H1 (cell line): ENCODE results near the gene C19orf85. TPM values are rescaled to one million over a fixed set of nuclear protein-coding genes. Genes with fewer than 3 reads are reported as not detected.

Experiments
- BRCA1 ChIP-seq: IDR thresholded peaks from 2 replicates; pipeline ENCODE4 v1.6.1; 2012; ENCODE audit warnings: low read depth, low read length, improper control_type of control experiment
- CBX8 ChIP-seq: fragments of 300-800, 300-1000 bp; sonication (generic); IDR thresholded peaks from 2 replicates; pipeline ENCODE4 v1.7.1; 2016; ENCODE audit warnings: low read depth, low read length, borderline replicate concordance
- CHD1 ChIP-seq: IDR thresholded peaks from 2 replicates; pipeline ENCODE4 v1.6.1; 2012; ENCODE audit warnings: low read depth, low read length, improper control_type of control experiment
- EP300 ChIP-seq, 2 experiments: IDR thresholded peaks; 1 replicate in 1 of 2; 2 replicates in 1 of 2; pipeline ENCODE4 v1.6.1; 2011 to 2012; ENCODE audit warnings: low read depth in 2 of 2, low read length in 2 of 2, mild to moderate bottlenecking in 2 of 2, borderline replicate concordance in 1 of 2, inconsistent platforms in 1 of 2, moderate library complexity in 1 of 2
- HDAC2 ChIP-seq, 2 experiments: fragments of 300-600 bp in 1 of 2; sonication (generic) in 1 of 2; IDR thresholded peaks; 2 replicates each; pipeline ENCODE4 v1.6.1; 2011 to 2012; ENCODE audit warnings: low read depth in 2 of 2, low read length in 2 of 2, mild to moderate bottlenecking in 2 of 2, moderate library complexity in 2 of 2, borderline replicate concordance in 1 of 2, inconsistent platforms in 1 of 2
- HDAC6 ChIP-seq: IDR thresholded peaks from one replicate; pipeline ENCODE4 v1.7.1; 2012; ENCODE audit warnings: low read depth, mild to moderate bottlenecking, inconsistent platforms, low read length, moderate library complexity
- JUN ChIP-seq: IDR thresholded peaks from 2 replicates; pipeline ENCODE4 v1.6.1; 2011; ENCODE audit warnings: low read depth, mild to moderate bottlenecking, improper control_type of control experiment, low read length
- KDM1A ChIP-seq: fragments of 200-600, 300-600 bp; sonication (generic); IDR thresholded peaks from 2 replicates; pipeline ENCODE4 v1.7.1; 2016; ENCODE audit warnings: mild to moderate bottlenecking, low read length, borderline replicate concordance
- KDM4A ChIP-seq: IDR thresholded peaks from one replicate; pipeline ENCODE4 v1.7.1; 2012; ENCODE audit warnings: low read depth, mild to moderate bottlenecking, moderate library complexity, low read length, inconsistent platforms; ENCODE audit not compliant: severe bottlenecking
- MAFK ChIP-seq: IDR thresholded peaks from 2 replicates; pipeline ENCODE4 v1.6.1; 2012; ENCODE audit warnings: low read depth, mild to moderate bottlenecking, improper control_type of control experiment, low read length
- POLR2AphosphoS5 ChIP-seq: IDR thresholded peaks from 2 replicates; pipeline ENCODE4 v1.6.1; 2011; ENCODE audit warnings: low read depth, low read length
- POU5F1 ChIP-seq: IDR thresholded peaks from 2 replicates; pipeline ENCODE4 v1.6.1; 2011; ENCODE audit warnings: low read depth, mild to moderate bottlenecking, low read length, moderate library complexity
- RAD21 ChIP-seq, 2 experiments: IDR thresholded peaks in 1 of 2; conservative IDR thresholded peaks in 1 of 2; 2 replicates each; pipeline ENCODE4 v1.6.1; 2011; ENCODE audit warnings: low read depth in 2 of 2, low read length in 2 of 2, improper control_type of control experiment in 1 of 2, inconsistent platforms in 1 of 2, mild to moderate bottlenecking in 1 of 2, moderate library complexity in 1 of 2
- RNF2 ChIP-seq: fragments of 200-900, 300-1000 bp; sonication (generic); IDR thresholded peaks from 2 replicates; pipeline ENCODE4 v1.7.1; 2016; ENCODE audit warnings: borderline replicate concordance, low read depth, mild to moderate bottlenecking, antibody characterized with exemption, low read length; ENCODE audit not compliant: poor library complexity, severe bottlenecking; ENCODE audit errors: missing control alignments
- SAP30 ChIP-seq: fragments of 300-600 bp; sonication (generic); IDR thresholded peaks from 2 replicates; pipeline ENCODE4 v1.7.1; 2012; ENCODE audit warnings: low read length, moderate library complexity, mild to moderate bottlenecking, inconsistent platforms; ENCODE audit not compliant: insufficient read depth, insufficient replicate concordance
- SIN3A ChIP-seq, 2 experiments: IDR thresholded peaks in 1 of 2; conservative IDR thresholded peaks in 1 of 2; 2 replicates each; pipeline ENCODE4 v1.6.1; 2011 to 2012; ENCODE audit warnings: low read length in 2 of 2, improper control_type of control experiment in 1 of 2, low read depth in 1 of 2, mild to moderate bottlenecking in 1 of 2
- SRF ChIP-seq: IDR thresholded peaks from 2 replicates; pipeline ENCODE4 v1.6.1; 2011; ENCODE audit warnings: mild to moderate bottlenecking, low read depth, low read length, moderate library complexity
- SUZ12 ChIP-seq: fragments of 200-600 bp; sonication (generic); IDR thresholded peaks from 2 replicates; pipeline ENCODE4 v1.6.1; 2012; ENCODE audit warnings: mild to moderate bottlenecking, inconsistent platforms, low read length, moderate library complexity, mixed read lengths
- TAF1 ChIP-seq: IDR thresholded peaks from 2 replicates; pipeline ENCODE4 v1.6.1; 2011; ENCODE audit warnings: mild to moderate bottlenecking, low read depth, low read length
- TAF7 ChIP-seq: optimal IDR thresholded peaks from 2 replicates; pipeline ENCODE3; 2011; ENCODE audit warnings: low read depth, mild to moderate bottlenecking, inconsistent platforms, low read length, moderate library complexity, borderline replicate concordance
- TBP ChIP-seq: IDR thresholded peaks from 2 replicates; pipeline ENCODE4 v1.6.1; 2011; ENCODE audit warnings: low read depth, low read length, improper control_type of control experiment
- TEAD4 ChIP-seq: IDR thresholded peaks from 2 replicates; pipeline ENCODE4 v1.6.1; 2012; ENCODE audit warnings: low read depth, low read length, inconsistent platforms, mixed read lengths
- ZNF274 ChIP-seq: IDR thresholded peaks from 2 replicates; pipeline ENCODE4 v1.7.0; 2012; ENCODE audit warnings: low read length, borderline replicate concordance; ENCODE audit errors: extremely low read depth
- polyA plus RNA-seq, 7 experiments: library from polyadenylated mRNA; depleted of rRNA in 3 of 7; stranded (reverse) in 5 of 7; unstranded in 2 of 7; fragments of >200 nt in 5 of 7; fragments of 200-250 nt in 2 of 7; gene quantifications; 1 replicate in 5 of 7; 2 replicates in 1 of 7; 4 replicates in 1 of 7; pipeline versions ENCODE4 v1.2.1 to v1.2.3, GENCODE V29; 2011 to 2013; ENCODE audit warnings: missing spikeins in 2 of 7, mixed read lengths in 2 of 7
- total RNA-seq: library from RNA; stranded (reverse); fragmentation: NEBNext Ultra II Directional; extraction: Animal tissue kit (Norgen Biotek cat#: 25700); gene quantifications from 2 replicates; pipeline ENCODE4 v1.2.1, GENCODE V29; 2021

C19orf85 gene
- total and polyA plus RNA-seq, 2 of the 8 experiments (the other 6 are each of a cell fraction or from before 2014, with no cell fraction given), result 2.2 to 3.2 TPM

DNA sequence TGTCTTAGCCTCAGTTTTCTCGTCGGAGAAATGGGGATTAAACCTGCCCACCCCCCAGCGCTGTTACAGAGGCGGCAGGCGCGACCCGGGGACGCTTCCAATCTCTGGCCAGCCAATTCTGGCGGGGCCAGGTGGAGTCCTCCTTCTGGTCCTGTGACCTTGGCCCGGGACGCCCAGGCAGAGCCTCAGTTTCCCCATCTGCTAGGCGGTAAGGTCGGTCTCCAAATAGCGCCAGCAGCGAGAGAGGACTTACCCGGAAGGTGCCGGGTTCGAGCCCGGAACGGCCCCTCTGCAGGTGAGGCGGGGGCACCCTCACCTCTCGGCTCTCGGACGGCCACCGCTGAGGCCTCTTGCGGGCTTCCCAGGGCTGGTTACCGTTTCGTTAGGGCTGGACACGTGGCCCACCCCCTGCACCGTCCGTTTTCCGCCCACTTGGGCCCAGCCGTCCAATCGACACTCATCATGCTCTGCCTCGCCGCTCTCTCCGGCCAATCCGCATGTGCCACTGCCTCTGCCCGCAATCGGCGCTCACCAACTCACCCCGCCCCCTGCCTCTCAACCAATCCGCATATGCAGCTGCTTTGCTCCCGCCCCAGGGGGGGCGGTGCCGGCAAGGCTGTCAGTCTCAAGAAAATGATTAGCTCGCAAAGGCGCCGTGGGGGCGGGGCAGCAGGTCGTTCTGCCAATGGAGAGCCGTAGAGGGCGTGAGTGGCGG is 3.1 kb downstream of the C19orf85 start, which contains the start of gene ISOC2 (continued):
- no peak for TF ChIP-seq SIN3A (conservative IDR thresholded peaks at IDR 0.05 in 1 of 2, IDR thresholded peaks at IDR 0.05 in 1 of 2; ENCODE audit: low read depth in 1 of 2, low read length in 2 of 2)
- TF ChIP-seq TAF7, result peak; percentile 62
- no peak for TF ChIP-seq RAD21 (IDR thresholded peaks at IDR 0.05 in 1 of 2, conservative IDR thresholded peaks at IDR 0.05 in 1 of 2; ENCODE audit: low read depth in 2 of 2, low read length in 2 of 2)
- TF ChIP-seq KDM4A, result peak; percentile 60
- no peak for TF ChIP-seq ZNF274
- TF ChIP-seq TEAD4, result no peak
- peak; percentile 100 for TF ChIP-seq KDM1A
- no peak for TF ChIP-seq BRCA1
- no peak; the same call in 1 of the 2 replicates for TF ChIP-seq MAFK
- peak; percentile 73 for TF ChIP-seq TAF1
- TF ChIP-seq SRF, result no peak
- TF ChIP-seq SUZ12, result no peak
- TF ChIP-seq CHD1, result no peak
- no peak for TF ChIP-seq HDAC6
- TF ChIP-seq EP300 (IDR thresholded peaks at IDR 0.05; ENCODE audit: borderline replicate concordance in 1 of 2, low read depth in 2 of 2, low read length in 2 of 2), result no peak
- TF ChIP-seq HDAC2 (IDR thresholded peaks at IDR 0.05; ENCODE audit: borderline replicate concordance in 1 of 2, low read depth in 2 of 2, low read length in 2 of 2), result peak in 1 of 2 experiments; percentile 99; a peak in 2 of 4 replicates
- TF ChIP-seq CBX8, result no peak
- no peak for TF ChIP-seq SAP30
- peak; percentile 46; the same call in 1 of the 2 replicates for TF ChIP-seq TBP
- no peak for TF ChIP-seq JUN
- TF ChIP-seq POLR2AphosphoS5, result peak; percentile 69
- no peak for TF ChIP-seq POU5F1
- no peak for TF ChIP-seq RNF2
